ENCODE data around the gene CREB3L2.
"Not testable (repeated sequence)": the region's sequence is repeated elsewhere in the genome, so short reads cannot be mapped to it uniquely, and the experiment has no call there.

Gene CREB3L2, protein sequence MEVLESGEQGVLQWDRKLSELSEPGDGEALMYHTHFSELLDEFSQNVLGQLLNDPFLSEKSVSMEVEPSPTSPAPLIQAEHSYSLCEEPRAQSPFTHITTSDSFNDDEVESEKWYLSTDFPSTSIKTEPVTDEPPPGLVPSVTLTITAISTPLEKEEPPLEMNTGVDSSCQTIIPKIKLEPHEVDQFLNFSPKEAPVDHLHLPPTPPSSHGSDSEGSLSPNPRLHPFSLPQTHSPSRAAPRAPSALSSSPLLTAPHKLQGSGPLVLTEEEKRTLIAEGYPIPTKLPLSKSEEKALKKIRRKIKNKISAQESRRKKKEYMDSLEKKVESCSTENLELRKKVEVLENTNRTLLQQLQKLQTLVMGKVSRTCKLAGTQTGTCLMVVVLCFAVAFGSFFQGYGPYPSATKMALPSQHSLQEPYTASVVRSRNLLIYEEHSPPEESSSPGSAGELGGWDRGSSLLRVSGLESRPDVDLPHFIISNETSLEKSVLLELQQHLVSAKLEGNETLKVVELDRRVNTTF

DNA sequence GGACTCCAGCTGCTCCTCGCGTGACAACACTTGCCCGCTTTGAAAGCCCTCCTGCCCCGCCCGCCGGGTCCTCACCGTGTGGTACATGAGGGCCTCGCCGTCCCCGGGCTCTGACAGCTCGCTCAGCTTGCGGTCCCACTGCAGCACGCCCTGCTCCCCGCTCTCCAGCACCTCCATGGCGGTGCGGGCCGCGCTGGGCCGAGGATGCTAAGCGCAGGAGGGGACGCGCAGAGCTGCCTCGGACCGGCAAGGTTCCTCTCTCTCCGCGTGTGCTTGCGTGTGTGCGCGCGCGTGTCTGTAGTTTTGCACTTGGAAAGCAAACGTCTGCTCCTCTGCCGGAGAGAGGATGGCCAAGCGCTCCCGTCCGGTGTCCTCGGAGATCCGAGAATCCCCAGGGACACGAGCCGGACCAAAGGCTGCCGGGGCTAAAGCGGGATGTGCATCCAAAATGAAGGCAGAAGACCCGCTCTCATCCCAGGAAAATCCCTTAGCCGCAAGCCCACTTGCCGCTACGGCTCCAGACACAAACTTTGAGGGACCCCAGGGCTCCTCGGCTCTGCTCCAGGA lies at the start of gene CREB3L2:
Gene CREB3L2, minus strand, starts transcription at position 558 of the 567 bp plus-strand sequence. Its CDS starts 381 bp downstream, at position 177.
- DNase-seq (ENCODE audit: low read depth), result no peak

DNA sequence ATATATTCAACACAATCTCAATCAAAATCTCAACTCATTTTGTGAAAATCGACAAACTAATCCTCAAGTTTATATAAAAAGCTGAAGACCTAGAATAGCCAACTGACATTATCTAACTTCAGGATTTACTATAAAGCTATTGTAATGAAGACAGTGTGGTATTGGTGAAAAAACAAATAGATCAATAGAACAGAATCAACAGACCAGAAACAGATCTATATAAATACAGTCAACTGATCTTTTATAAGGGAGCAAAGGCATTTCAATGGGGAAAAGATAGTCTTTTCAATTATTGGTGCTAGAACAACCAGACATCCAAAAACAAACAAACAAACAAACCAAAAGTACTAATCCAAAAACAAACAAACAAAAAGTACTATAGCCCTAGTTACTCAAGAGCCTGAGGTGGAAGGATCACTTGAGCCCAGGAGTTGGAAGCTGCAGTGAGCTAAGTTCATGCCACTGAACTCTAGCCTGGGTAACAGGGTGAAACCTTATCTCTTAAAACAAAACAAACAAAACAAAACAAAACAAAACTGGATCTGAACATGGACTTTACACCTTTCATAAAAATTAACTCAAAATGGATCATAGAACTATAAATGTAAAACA lies 47.7 kb upstream of the CREB3L2 start:
- DNase-seq (ENCODE audit: low read depth), result no peak

GRCh38 chr7:138047907-138048306 lies 46.0 kb upstream of the CREB3L2 start:
- DNase-seq (ENCODE audit: low read depth), result no peak

- no peak for DNase-seq (ENCODE audit: low read depth)
These were observed 43.0 kb upstream of the CREB3L2 start for GRCh38 chr7:138044897-138045296.

GRCh38 chr7:138040063-138040462 lies 38.2 kb upstream of the CREB3L2 start:
- not testable (repeated sequence) for DNase-seq (ENCODE audit: low read depth)

GRCh38 chr7:138036135-138036534 lies 34.2 kb upstream of the CREB3L2 start:
- DNase-seq (ENCODE audit: low read depth), result no peak

DNA sequence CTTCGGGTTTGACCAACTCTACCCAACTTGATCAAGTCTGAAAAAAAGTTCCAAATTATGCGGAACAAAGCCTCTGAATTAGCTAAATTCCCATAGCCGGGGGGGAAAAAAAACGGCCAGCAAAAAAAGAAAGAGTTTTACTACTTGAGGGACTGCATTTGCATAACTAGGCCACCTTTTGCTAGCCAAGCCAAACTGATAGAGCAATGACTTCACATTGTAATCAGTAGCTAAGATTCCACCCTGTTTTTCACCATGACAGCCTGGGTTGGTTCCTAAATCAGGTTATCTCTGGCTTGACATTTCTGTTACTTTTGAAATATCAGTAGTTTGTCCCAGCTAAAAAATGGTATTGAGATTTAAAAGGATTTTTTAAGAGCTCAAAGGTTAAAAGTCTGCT lies 31.4 kb upstream of the CREB3L2 start:
- no peak for DNase-seq (ENCODE audit: low read depth)

DNA sequence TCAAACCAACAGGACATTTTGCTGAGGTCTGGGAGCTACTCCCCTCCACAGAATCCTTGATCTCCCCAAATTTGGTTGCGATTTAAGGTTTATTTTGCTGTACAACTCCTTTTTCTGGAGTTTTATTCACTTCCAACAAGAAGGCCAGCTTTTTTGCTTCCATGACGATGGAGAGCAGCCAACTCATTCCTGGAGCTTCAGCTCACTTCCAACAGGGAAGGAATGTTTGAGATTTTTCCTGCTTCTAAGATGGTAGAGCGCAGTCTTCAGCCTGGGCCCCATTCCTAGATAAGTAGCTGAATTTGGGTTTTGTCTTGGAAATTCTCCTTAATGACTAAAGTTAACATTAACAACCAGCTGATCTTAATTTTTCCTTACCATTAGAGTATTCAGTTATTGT lies 30.9 kb upstream of the CREB3L2 start:
- DNase-seq (ENCODE audit: low read depth), result no peak

- DNase-seq (ENCODE audit: low read depth), result no peak
These were observed 30.3 kb upstream of the CREB3L2 start for GRCh38 chr7:138032186-138032585.

GRCh38 chr7:138030679-138031351 lies 28.9 kb upstream of the CREB3L2 start:
- no peak for DNase-seq (ENCODE audit: low read depth)

DNA sequence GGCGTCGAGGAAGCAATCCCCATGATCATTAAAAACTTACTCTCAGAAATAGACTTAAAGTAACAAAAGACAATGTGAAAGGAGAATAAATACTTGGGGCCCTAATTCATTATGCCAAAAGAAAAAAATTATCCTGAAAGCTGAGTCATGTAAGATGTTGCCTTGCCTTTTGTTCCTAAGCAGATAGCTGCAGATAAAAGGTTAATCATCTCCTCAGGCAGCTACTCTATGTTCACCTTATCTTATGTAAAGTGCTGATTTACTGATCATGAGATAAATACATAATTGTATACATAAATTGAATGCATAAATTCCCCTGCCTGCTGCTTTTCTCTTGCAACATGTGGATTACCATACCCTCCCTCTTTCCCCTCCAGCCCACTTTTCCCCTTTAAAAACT lies 28.1 kb upstream of the CREB3L2 start:
- no peak for DNase-seq (ENCODE audit: low read depth)

DNA sequence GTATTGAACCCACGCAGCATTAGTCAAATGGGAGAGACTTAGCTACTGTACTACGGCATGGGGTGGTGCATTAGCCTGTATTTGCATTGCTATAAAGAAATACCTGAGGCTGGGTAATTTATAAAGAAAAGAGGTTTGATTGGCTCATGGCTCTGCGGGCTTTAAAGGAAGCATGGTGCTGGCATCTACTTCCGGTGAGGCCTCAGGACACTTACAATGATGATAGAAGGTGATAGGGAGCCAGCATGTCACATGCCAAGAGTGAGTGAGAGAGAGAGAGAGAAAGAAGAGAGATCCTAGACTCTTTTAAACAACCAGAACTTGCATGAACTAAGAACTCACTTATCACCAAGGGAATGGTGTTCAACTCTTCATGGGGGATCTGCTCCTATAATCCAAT lies 27.2 kb upstream of the CREB3L2 start:
- DNase-seq (ENCODE audit: low read depth), result no peak

DNA sequence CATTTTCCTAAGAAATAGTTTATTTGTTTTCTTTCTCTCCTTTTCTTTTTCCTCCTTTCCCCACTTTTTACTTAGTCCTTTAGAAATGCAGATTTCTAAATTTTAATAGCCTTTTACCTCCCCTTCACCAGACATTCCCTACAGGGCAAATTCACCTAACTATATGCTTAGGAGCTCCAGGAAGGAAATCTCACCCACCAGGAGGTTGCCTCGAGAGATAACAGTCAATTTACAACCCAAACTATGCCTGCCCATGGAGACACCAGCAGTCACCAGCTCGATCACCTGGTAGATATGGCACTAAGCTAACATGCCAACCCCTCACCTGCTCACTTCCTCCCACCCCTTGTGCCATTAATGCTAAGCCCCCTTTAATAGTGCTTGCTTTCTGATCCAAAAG lies 25.2 kb upstream of the CREB3L2 start:
- no peak for DNase-seq (ENCODE audit: low read depth)

GRCh38 chr7:138025215-138026186 lies 23.6 kb upstream of the CREB3L2 start:
- DNase-seq (ENCODE audit: low read depth), result no peak

DNA sequence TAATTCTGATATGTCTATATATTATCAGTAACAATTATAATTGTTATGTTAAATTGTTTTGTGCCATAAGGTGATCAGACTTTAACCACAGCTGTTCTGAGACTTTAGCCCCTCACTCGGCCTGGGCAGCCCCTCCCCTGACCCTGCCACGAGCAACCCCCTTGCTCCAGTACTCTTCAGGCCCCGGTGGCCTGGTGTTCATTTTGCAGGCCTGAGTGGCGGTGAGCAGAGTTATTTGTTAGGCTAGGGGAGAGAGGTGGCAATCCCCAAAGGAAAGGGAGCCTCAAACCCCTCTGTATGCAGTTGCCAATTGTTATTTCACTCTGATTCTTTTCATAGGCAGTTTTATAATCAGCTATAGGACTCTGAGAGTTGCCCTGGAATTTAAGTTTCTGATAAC lies 22.9 kb upstream of the CREB3L2 start:
- DNase-seq (ENCODE audit: low read depth), result no peak

GRCh38 chr7:138024343-138024691 lies 22.4 kb upstream of the CREB3L2 start:
- no peak for DNase-seq (ENCODE audit: low read depth)

GRCh38 chr7:138023618-138024342 lies 21.9 kb upstream of the CREB3L2 start:
- no peak for DNase-seq (ENCODE audit: low read depth)

DNA sequence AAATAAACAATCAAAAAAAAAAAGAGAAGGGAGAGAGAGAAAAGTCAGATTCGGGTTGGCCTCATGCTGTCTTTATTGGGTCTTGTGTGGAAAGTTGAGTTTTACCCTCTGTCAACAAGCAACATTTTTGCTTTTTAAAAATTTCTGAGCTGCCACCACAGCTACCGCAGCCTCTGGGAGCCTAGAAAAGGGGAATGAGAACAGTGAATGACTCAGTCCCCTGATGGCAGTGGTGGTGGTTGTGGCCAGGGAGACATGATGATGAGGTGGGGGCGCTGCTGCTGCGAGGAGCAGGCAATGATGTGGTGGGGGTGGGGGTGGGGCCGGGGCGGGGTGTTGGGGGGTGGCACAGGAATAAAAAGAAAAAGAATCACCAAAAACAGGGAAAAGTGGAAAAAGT lies 20.0 kb upstream of the CREB3L2 start:
- DNase-seq (ENCODE audit: low read depth), result no peak

DNA sequence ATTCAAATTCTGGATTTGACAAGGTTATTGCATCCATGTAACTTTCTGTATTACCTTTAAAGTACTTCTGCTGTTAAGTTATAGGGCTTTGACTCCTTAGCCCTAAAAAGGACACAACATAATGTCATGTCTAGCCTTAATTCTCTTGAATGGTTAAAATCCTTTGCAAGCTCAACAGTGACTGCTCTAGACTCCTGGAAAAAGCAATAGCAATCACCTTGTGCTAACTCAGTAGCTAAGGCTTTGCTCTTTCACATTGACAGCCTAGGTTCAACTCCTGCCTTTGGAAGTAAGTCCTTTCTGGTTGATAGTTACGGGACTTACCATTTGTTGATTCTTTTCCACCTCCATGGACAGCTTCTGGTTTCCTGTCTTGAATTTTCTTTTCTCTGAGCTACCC lies 16.1 kb upstream of the CREB3L2 start:
- no peak for DNase-seq (ENCODE audit: low read depth)

DNA sequence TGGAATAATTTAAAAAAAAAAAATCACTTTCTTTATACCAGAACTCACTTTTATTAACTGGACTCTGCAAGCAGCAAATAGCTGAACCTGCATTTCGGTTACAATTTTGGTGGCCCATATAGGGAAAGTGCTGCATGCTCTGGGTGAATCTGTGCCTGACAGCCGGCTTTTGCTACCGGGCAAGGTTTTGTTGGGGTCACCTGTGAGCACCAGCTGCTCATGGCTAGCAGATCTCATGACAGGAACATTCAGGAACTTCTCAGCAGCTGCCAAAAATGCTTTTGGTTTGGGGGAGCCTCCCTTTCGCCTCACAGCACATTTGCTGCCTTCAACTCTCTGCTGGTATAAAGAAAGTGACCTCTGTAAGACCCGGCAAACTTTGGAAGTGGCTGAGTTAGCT lies 13.2 kb upstream of the CREB3L2 start:
- no peak for DNase-seq (ENCODE audit: low read depth)

- no peak for DNase-seq (ENCODE audit: low read depth)
These were observed 12.8 kb upstream of the CREB3L2 start for GRCh38 chr7:138014686-138015085.
